Measurements from ENCODE around the gene BICDL1. TPM values are rescaled to one million over a fixed set of nuclear protein-coding genes. Genes with fewer than 3 reads are reported as not detected.

BICDL1 gene
- total and polyA plus RNA-seq, 8 donors, result 2.0 to 23.0 (median 6.8) TPM

GRCh38 chr12:120103044-120103338 lies 114.0 kb downstream of the BICDL1 start:
- FAIRE-seq (no peak), ATAC-seq (no peak), DNase-seq (no peak)
- intact Hi-C loops (cut with DNase I), result no loop called here
- Histone ChIP-seq H3K27me3 (no peaks in the 10 kb centered on the region), H3K4me1 (peaks cover 0 to 8% (median 8%) of the 10 kb centered on the region in 3 donors), H3K36me3 (peaks cover 0 to 19% (median 0%) of the 10 kb centered on the region in 3 donors), H3K27ac (no peak overlapping the region), H3K4me3 (no peak overlapping the region), H3K9me3 (no peaks in the 10 kb centered on the region)
- WGBS, 2 donors, result 91 to 97% methylated on average over 11 of the region's 11 CpGs
- TF ChIP-seq, protein P1, sequence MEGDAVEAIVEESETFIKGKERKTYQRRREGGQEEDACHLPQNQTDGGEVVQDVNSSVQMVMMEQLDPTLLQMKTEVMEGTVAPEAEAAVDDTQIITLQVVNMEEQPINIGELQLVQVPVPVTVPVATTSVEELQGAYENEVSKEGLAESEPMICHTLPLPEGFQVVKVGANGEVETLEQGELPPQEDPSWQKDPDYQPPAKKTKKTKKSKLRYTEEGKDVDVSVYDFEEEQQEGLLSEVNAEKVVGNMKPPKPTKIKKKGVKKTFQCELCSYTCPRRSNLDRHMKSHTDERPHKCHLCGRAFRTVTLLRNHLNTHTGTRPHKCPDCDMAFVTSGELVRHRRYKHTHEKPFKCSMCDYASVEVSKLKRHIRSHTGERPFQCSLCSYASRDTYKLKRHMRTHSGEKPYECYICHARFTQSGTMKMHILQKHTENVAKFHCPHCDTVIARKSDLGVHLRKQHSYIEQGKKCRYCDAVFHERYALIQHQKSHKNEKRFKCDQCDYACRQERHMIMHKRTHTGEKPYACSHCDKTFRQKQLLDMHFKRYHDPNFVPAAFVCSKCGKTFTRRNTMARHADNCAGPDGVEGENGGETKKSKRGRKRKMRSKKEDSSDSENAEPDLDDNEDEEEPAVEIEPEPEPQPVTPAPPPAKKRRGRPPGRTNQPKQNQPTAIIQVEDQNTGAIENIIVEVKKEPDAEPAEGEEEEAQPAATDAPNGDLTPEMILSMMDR (IDR thresholded peaks at IDR 0.05), result no peak

DNA sequence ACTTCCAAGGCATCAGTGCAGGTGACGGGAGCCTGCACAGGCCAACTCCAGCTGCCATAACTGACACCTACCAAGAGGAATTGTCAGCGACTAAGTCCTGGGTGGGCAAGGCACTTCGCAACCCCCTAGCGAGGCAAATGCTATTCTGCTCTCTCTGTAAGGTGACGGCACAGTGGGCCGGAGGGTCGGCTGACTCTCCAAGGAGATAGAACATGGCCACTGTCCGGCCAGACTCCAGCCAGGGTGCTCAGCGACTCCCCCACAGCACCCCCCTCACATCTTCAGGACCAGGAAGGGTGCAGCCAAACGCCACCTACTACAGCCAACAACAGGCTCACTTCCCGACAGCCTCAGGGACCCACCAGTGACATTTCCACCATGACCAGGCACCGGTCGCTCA lies 114.3 kb downstream of the BICDL1 start:
- TF ChIP-seq, protein P1 (IDR thresholded peaks at IDR 0.05), result no peak
- ATAC-seq, result no peak
- intact Hi-C loops (cut with DNase I), result no loop called here
- H3K4me1 ChIP-seq, result peaks cover 0 to 8% (median 8%) of the 10 kb centered on the region in 3 donors
- H3K27me3 ChIP-seq, result no peaks in the 10 kb centered on the region
- DNase-seq, result no peak
- H3K27ac ChIP-seq, result no peak overlapping the region
- FAIRE-seq, result no peak
- WGBS, 2 donors, result 97 to 98% methylated on average over 13 of the region's 13 CpGs
- H3K4me3 ChIP-seq, result no peak overlapping the region
- no peaks in the 10 kb centered on the region for H3K9me3 ChIP-seq
- H3K36me3 ChIP-seq, result peaks cover 0 to 16% (median 0%) of the 10 kb centered on the region in 3 donors

- Histone ChIP-seq H3K27me3 (no peaks in the 10 kb centered on the region), H3K4me3 (no peak overlapping the region), H3K36me3 (peaks cover 0 to 12% (median 0%) of the 10 kb centered on the region in 3 donors), H3K27ac (no peak overlapping the region), H3K4me1 (peaks cover 0 to 4% (median 2%) of the 10 kb centered on the region in 3 donors), H3K9me3 (no peaks in the 10 kb centered on the region)
- intact Hi-C loops (cut with DNase I), result no loop called here
- FAIRE-seq (no peak), DNase-seq (no peak), ATAC-seq (no peak)
- TF ChIP-seq, protein P1 (IDR thresholded peaks at IDR 0.05), result no peak
- WGBS, 2 donors, result 86 to 88% methylated on average over 1 of the region's 1 CpG
These were observed 117.1 kb downstream of the BICDL1 start for GRCh38 chr12:120106151-120106550.

DNA sequence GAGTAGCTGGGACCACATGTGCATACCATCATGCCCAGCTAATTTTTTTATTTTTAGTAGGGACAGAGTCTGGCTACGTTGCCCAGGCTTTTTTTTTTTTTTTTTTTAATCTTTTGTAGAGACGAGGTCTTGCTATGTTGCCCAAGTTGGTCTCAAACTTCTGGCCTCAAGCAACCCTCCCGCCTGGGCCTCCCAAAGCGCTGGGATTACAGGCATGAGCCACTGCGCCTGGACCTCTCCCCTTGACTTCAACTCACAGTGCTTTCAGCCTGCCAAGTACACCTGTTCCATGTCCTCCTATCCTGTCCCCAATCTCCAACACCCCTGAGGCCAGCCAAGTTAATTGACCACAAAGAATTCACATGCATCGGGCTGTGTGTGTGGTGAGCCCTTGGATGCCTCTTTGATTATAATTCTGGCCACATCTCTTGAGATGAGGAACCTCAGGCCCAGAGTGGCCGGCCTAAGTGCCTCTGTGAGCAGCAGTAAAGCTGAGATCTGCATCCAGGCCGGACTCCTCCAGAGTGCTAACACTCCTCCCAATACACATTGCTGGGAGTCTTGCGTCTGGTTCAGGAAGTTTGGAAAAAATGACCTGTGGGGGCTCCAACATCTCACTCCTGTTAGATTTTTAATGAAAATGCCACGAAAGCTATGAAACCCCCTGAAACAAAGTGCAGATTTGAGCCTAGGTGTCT lies 120.7 kb downstream of the BICDL1 start:
- 87 to 90% methylated on average over 10 of the region's 10 CpGs for WGBS, 2 donors
- Histone ChIP-seq H3K9me3 (no peaks in the 10 kb centered on the region), H3K4me3 (no peak overlapping the region), H3K36me3 (no peaks in the 10 kb centered on the region), H3K27ac (no peak overlapping the region), H3K4me1 (no peaks in the 10 kb centered on the region), H3K27me3 (no peaks in the 10 kb centered on the region)
- DNase-seq (no peak), ATAC-seq (no peak), FAIRE-seq (no peak)
- intact Hi-C loops (cut with DNase I), result no loop called here
- TF ChIP-seq, protein P1 (IDR thresholded peaks at IDR 0.05), result no peak

Measured in pancreas (tissue), 10 donors.